ENCODE data around the gene AGXT.
"Not testable (repeated sequence)": the region's sequence is repeated elsewhere in the genome, so short reads cannot be mapped to it uniquely, and the experiment has no call there.

AGXT gene

DNA sequence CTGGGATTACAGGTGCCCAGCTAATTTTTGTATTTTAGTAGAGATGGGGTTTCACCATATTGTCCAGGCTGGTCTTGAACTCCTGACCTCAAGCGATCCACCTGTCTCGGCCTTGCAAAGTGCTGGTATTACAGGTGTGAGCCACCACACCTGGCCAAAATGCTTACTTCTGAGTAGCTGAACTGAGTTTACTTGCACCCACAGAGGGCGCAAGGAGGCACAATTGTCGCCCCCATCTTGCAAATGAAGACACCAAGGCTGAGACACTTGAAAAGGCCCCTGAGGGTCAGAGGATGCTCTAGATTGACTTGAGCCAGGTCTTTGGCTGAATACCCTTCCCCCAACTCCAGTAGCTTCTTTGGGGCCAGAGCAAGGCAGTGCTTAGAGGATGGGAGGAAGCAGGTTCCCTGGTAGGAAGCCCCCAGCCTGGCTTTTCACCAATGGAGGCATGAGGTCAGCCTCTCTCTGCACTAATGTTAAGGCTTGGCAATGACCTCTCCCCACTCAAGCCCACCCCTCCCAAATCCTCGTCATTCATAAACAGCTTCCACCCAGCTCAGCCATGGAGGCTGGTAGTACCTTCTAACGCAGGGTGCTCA, 34.1 kb upstream of the AGXT start:
- H3K27me3 Mint-ChIP-seq: peaks cover 3% of the 10 kb centered on the region
- no peak overlapping the region for H3K4me3 Mint-ChIP-seq
- H3K36me3 Mint-ChIP-seq: no peaks in the 10 kb centered on the region
- H3K4me1 Mint-ChIP-seq: peaks cover 3% of the 10 kb centered on the region
- H3K27ac Mint-ChIP-seq: no peak overlapping the region
- H3K9me3 Mint-ChIP-seq: no peaks in the 10 kb centered on the region

GRCh38 chr2:240835528-240835927, 33.1 kb upstream of the AGXT start:
- Mint-ChIP-seq H3K9me3 (no peaks in the 10 kb centered on the region), H3K4me1 (peaks cover 3% of the 10 kb centered on the region), H3K27me3 (peaks cover 2% of the 10 kb centered on the region), H3K27ac (peak overlapping the region; percentile 17), H3K36me3 (no peaks in the 10 kb centered on the region), H3K4me3 (no peak overlapping the region)

GRCh38 chr2:240836781-240837467, 31.7 kb upstream of the AGXT start:
- H3K36me3 Mint-ChIP-seq: no peaks in the 10 kb centered on the region
- H3K27ac Mint-ChIP-seq: no peak overlapping the region

DNA sequence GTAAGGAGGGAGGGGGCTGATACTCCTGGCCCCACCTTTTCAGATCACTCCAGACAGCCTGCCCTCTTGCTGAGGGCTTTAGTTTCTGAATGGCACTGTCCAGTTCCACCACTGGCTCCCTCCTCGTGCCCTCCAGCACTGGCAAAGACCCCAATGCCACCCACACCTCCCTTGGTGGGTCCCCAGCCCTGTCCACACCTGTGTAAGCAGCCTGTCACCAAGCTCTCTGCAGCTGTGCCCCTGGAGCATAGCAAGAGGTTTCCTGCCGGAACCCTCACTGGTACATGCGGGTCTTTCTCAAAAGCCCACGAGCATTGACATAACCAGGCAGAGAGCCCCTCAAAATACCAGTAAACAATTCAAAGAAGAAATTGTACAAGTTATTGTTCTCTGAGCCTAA, 31.0 kb upstream of the AGXT start:
- Mint-ChIP-seq H3K9me3 (no peaks in the 10 kb centered on the region), H3K4me1 (no peaks in the 10 kb centered on the region), H3K4me3 (no peak overlapping the region), H3K27ac (no peak overlapping the region), H3K36me3 (no peaks in the 10 kb centered on the region), H3K27me3 (peaks cover 3% of the 10 kb centered on the region)

More at GRCh38 chr2:240836781-240837467, 31.7 kb upstream of the AGXT start:
- Mint-ChIP-seq H3K9me3 (no peaks in the 10 kb centered on the region), H3K4me1 (peaks cover under 1% of the 10 kb centered on the region), H3K27me3 (peaks cover 3% of the 10 kb centered on the region), H3K4me3 (no peak overlapping the region)

DNA sequence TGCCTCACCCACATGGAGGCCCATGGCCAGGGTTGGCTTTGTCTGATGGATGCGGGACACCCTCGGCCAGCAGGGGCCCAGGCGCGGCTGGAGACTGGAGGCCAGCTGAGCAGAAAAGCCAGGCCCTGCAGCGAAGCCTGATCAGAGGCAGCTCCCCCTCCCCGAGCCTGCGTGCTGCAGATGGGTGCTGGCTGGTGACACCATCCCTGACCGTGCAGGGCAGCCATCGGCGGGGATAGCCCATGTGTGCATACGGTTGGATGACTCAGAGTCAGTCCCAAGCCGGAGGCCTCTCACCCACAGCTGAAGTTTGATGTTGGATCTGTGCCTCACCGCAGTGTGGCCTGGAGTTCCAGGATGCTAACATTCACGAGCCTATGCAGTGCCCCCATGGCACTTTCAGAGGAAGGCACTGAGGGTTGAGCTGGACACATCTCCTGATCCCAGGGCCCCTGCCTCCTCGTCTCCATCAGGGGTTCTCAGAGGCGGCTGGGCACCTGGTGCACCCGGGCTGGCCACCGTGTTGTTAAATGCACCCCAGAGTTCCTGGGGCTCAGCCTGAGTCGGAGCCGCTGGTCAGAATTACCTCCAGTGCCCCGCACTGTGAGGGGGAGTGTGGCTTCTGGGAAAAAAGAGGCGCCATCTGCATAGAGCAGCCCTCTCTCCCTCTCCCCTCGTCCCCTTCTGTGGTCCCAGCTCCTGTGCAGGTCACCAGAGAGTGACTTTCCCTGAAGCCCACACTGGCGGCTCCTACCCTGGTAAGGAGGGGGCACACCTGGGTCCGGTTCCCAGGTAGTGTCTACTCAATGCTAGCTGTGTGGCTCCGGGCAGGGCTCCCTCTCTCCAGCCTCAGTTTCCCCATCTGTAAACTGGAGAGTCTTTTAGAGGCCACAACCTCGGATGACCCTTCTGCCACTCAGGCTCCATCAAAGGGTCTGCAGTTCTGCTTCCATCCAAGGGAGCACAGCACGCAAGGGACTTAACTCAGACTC, 29.2 kb upstream of the AGXT start:
- no peak overlapping the region for H3K4me3 Mint-ChIP-seq
- no peaks in the 10 kb centered on the region for H3K36me3 Mint-ChIP-seq
- H3K27ac Mint-ChIP-seq: no peak overlapping the region
- H3K9me3 Mint-ChIP-seq: no peaks in the 10 kb centered on the region
- H3K27me3 Mint-ChIP-seq: peaks cover 3% of the 10 kb centered on the region
- H3K4me1 Mint-ChIP-seq: no peaks in the 10 kb centered on the region

- H3K4me1 Mint-ChIP-seq: no peaks in the 10 kb centered on the region
- no peak overlapping the region for H3K27ac Mint-ChIP-seq
- H3K27me3 Mint-ChIP-seq: peaks cover 3% of the 10 kb centered on the region
- no peaks in the 10 kb centered on the region for H3K9me3 Mint-ChIP-seq
- H3K36me3 Mint-ChIP-seq: no peaks in the 10 kb centered on the region
- H3K4me3 Mint-ChIP-seq: no peak overlapping the region
Measured at GRCh38 chr2:240840435-240841060, 28.1 kb upstream of the AGXT start.

- H3K27ac Mint-ChIP-seq, H3K27me3 Mint-ChIP-seq, H3K36me3 Mint-ChIP-seq, H3K4me1 Mint-ChIP-seq, H3K4me3 Mint-ChIP-seq, H3K9me3 Mint-ChIP-seq: not testable (repeated sequence)
Measured at GRCh38 chr2:240846309-240846708, 22.3 kb upstream of the AGXT start.

DNA sequence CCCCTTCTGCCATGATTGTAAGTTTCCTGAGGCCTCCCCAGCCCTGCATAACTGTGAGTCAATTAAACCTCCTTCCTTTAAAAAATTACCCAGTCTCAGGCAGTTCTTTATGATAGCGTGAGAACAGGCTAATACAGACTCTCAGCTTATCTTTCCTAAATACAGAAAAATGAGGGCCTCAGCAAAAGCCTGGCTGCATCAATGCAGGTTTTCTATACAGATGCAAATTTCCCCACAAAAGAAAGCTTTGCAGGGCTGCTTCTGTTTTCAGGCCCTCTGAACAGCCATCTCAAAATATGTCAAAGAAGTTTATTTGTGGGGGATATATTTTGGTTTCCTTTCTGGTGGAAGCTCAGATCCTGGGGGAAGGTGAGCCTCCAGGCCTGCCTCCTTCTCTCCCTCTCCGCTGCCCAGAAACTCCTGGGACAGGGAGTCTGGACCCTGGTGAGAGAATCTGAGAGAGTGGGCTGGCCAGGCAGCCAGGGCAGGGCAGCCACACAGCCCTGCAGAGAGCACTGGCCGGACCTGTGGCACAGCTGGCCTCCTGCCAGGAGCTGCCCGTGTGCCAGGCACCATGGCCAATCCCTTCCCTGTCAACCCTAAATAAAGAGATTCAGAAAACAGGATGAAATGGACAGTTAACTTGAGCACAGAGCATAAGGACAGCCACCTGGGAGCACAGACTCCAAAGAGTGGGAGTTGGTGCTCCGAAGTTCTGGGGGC, 21.6 kb upstream of the AGXT start:
- H3K9me3 Mint-ChIP-seq: no peaks in the 10 kb centered on the region
- no peaks in the 10 kb centered on the region for H3K36me3 Mint-ChIP-seq
- H3K27me3 Mint-ChIP-seq: no peaks in the 10 kb centered on the region
- no peak overlapping the region for H3K4me3 Mint-ChIP-seq
- no peaks in the 10 kb centered on the region for H3K4me1 Mint-ChIP-seq
- no peak overlapping the region for H3K27ac Mint-ChIP-seq

DNA sequence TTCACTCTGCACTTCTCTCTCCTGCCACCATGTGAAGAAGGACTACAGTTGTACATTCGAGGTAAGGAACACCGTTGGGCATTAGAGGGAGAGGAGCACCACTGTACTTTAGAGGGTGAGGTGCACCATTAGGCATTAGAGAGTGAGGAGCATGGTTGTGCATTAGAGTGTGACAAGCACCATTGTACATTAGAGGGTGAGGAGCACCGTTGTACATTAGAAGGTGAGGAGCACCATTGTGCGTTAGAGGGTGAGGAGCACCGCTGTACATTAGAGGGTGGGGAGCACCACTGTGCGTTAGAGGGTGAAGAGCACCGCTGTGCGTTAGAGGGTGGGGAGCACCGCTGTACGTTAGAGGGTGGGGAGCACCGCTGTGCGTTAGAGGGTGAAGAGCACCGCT, 20.8 kb upstream of the AGXT start:
- H3K9me3 Mint-ChIP-seq: no peaks in the 10 kb centered on the region
- no peaks in the 10 kb centered on the region for H3K4me1 Mint-ChIP-seq
- no peak overlapping the region for H3K4me3 Mint-ChIP-seq
- H3K27me3 Mint-ChIP-seq: no peaks in the 10 kb centered on the region
- no peaks in the 10 kb centered on the region for H3K36me3 Mint-ChIP-seq
- H3K27ac Mint-ChIP-seq: no peak overlapping the region

DNA sequence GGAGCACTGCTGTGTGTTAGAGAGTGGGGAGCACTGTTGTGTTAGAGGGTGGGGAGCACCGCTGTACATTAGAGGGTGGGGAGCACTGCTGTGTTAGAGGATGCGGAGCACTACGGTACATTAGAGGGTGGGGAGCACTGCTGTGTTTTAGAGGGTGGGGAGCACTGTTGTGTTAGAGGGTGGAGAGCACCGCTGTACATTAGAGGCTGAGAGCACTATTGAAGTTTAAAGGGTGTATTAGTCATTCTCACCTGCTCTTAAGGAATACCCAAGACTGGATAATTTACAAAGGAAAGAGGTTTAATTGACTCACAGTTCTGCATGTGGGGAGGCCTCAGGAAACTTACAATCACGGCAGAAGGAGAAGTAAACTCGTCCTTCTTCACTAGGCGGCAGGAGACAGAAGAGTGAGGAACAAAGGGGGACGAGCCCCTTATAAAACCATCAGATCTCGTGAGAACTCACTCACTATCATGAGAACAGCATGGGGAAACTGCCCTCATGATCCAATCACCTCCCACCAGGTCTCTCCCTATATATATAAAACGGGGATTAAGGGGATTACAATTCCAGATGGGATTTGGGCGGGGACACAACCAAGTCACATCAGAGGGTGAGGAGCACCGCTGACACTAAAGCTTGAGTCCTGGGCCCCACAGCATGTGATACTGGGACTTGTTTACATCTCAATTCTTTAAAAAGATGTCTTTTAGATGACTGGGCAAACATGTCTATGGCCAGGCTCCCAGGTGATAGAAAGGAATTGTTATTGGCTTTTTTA, 19.5 kb upstream of the AGXT start:
- Mint-ChIP-seq H3K9me3 (peaks cover 2% of the 10 kb centered on the region), H3K27ac (no peak overlapping the region), H3K36me3 (peaks cover under 1% of the 10 kb centered on the region)

GRCh38 chr2:240850026-240850425, 18.6 kb upstream of the AGXT start:
- Mint-ChIP-seq H3K4me3 (no peak overlapping the region), H3K4me1 (no peaks in the 10 kb centered on the region), H3K9me3 (peaks cover 5% of the 10 kb centered on the region), H3K27me3 (no peaks in the 10 kb centered on the region), H3K27ac (no peak overlapping the region), H3K36me3 (peaks cover 3% of the 10 kb centered on the region)

More for the DNA sequence above, 19.5 kb upstream of the AGXT start:
- Mint-ChIP-seq H3K4me1 (no peaks in the 10 kb centered on the region), H3K4me3 (no peak overlapping the region), H3K27me3 (no peaks in the 10 kb centered on the region)

DNA sequence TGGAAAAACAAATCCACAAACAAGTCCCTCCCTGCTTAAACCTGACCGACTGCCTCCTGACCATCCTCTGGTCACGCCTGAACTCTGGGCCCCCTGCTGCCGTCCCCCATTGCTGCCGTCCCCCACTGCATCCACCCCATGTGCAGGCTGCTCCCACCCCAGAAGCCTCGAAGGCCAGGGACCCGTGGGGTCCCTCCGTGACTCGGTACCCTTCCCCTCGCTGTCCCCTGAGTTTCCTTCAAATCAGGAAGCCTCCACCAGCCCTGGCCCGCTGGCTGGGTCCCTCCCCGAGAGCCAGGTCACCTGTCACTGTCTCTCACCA, 17.9 kb upstream of the AGXT start:
- Mint-ChIP-seq H3K36me3 (peaks cover 3% of the 10 kb centered on the region), H3K27me3 (no peaks in the 10 kb centered on the region), H3K9me3 (peaks cover 5% of the 10 kb centered on the region), H3K4me1 (no peaks in the 10 kb centered on the region), H3K27ac (no peak overlapping the region), H3K4me3 (no peak overlapping the region)

DNA sequence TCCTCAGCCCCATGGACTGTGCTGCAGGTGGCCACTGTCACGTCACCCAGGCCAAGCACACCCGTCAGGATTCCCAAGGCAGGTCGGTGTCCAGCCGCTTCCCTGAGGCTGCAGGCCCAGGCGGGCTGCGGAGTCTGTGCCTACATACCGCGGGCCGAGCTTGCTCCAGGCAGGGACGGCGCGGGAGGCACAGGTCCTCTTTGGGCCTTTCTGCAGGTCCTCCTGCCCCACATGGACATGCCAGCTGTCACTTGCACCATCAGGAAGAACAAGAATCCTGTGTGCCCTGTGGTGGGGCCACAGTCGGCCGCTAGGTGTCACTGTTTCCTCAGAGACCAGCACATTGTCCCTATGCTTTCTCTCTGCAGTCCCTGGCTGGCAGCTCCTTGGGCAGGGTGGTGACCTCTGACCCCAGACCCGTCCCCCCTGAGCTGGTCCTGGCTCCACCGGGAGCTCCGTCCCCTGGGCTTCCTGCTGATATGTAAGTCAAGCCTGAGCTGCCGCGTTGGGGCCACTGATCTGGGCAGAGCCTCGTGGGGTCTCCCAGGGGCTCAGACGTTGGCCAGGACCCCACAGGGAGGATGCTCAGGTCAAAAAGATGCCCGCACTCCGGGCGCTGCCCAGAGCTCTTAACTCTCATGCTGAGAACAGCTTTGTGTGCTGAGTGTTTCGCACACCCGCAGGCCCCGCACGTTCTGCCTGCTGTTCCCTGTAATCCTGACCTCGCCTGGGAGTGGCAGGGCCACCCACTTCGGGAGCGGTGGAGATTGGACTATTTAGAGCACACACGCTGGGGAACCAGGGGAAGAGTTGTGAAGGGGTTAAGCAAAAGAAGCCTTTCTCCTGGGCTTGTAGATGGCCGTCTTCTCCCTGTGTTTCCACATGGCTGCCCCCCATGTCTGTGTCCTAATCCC, 17.3 kb upstream of the AGXT start:
- Mint-ChIP-seq H3K27me3 (no peaks in the 10 kb centered on the region), H3K9me3 (peaks cover 5% of the 10 kb centered on the region), H3K36me3 (peaks cover 3% of the 10 kb centered on the region), H3K27ac (no peak overlapping the region), H3K4me3 (no peak overlapping the region), H3K4me1 (no peaks in the 10 kb centered on the region)
